GM18951 (cell line): ENCODE data around the gene HMGB4.

Source experiments
- POLR2A ChIP-seq: IDR thresholded peaks from 4 replicates; pipeline ENCODE4 v1.6.1; 2011; ENCODE audit warnings: mild to moderate bottlenecking; ENCODE audit not compliant: insufficient read length, insufficient read depth; ENCODE audit errors: extremely low read depth
- in situ Hi-C: fragments of 300-500 bp; cut with MboI; formaldehyde crosslinking; loops from one replicate; pipeline ENCODE4 v1.12.0; 2022; ENCODE audit warnings: low sequenced_read_pairs, mixed read lengths, inconsistent platforms; ENCODE audit not compliant: unreplicated experiment

The HMGB4 gene

GRCh38 chr1:33826311-33826710 lies 37.6 kb upstream of the HMGB4 start:
- in situ Hi-C loops = no loop called here
- no peak for TF ChIP-seq POLR2A

- in situ Hi-C loops = no loop called here
- TF ChIP-seq POLR2A = no peak
Observed at GRCh38 chr1:33826711-33827110, 37.2 kb upstream of the HMGB4 start.

- in situ Hi-C loops = no loop called here
Observed at GRCh38 chr1:33828059-33828458, 35.8 kb upstream of the HMGB4 start.

GRCh38 chr1:33828654-33829053 lies 35.2 kb upstream of the HMGB4 start:
- in situ Hi-C loops = no loop called here
- no peak for TF ChIP-seq POLR2A

More at GRCh38 chr1:33828059-33828458, 35.8 kb upstream of the HMGB4 start:
- TF ChIP-seq POLR2A = no peak

GRCh38 chr1:33836911-33837310 lies 27.0 kb upstream of the HMGB4 start:
- TF ChIP-seq POLR2A = no peak
- in situ Hi-C loops = no loop called here

- in situ Hi-C loops = no loop called here
Observed at GRCh38 chr1:33837635-33838034, 26.2 kb upstream of the HMGB4 start.

GRCh38 chr1:33841494-33841893 lies 22.4 kb upstream of the HMGB4 start:
- in situ Hi-C loops = no loop called here
- TF ChIP-seq POLR2A = no peak

More at GRCh38 chr1:33837635-33838034, 26.2 kb upstream of the HMGB4 start:
- no peak for TF ChIP-seq POLR2A

- TF ChIP-seq POLR2A = no peak
- in situ Hi-C loops = no loop called here
Observed at GRCh38 chr1:33842348-33842747, 21.5 kb upstream of the HMGB4 start.

GRCh38 chr1:33844166-33844565 lies 19.7 kb upstream of the HMGB4 start:
- TF ChIP-seq POLR2A = no peak
- in situ Hi-C loops = no loop called here

GRCh38 chr1:33846861-33847260 lies 17.0 kb upstream of the HMGB4 start:
- in situ Hi-C loops = no loop called here
- TF ChIP-seq POLR2A = no peak

GRCh38 chr1:33848205-33848937 lies 15.5 kb upstream of the HMGB4 start:
- in situ Hi-C loops = no loop called here
- no peak for TF ChIP-seq POLR2A

- TF ChIP-seq POLR2A = no peak
- in situ Hi-C loops = no loop called here
Observed at GRCh38 chr1:33849211-33849610, 14.7 kb upstream of the HMGB4 start.

GRCh38 chr1:33850481-33850880 lies 13.4 kb upstream of the HMGB4 start:
- TF ChIP-seq POLR2A = no peak
- in situ Hi-C loops = no loop called here

- no peak for TF ChIP-seq POLR2A
Observed at GRCh38 chr1:33852711-33853110, 11.2 kb upstream of the HMGB4 start.

GRCh38 chr1:33853431-33853830 lies 10.4 kb upstream of the HMGB4 start:
- no peak for TF ChIP-seq POLR2A
- in situ Hi-C loops = no loop called here

More at GRCh38 chr1:33852711-33853110, 11.2 kb upstream of the HMGB4 start:
- in situ Hi-C loops = no loop called here

- TF ChIP-seq POLR2A = no peak
- in situ Hi-C loops = no loop called here
Observed at GRCh38 chr1:33854091-33854490, 9.8 kb upstream of the HMGB4 start.
